WTC11 (cell line): ENCODE data around the gene RPN2. TPM values are rescaled to one million over a fixed set of nuclear protein-coding genes. Genes with fewer than 3 reads are reported as not detected.

ENCODE experiments used
- ATAC-seq: fragments of 200-7000 bp; cut with Tn5 transposase; 2 replicates; pipeline ENCODE4 v1.10.0; 2021; ENCODE audit warnings: mild to moderate bottlenecking, moderate library complexity
- CTCF ChIA-PET: fragments of 300-600 bp; sonication (Branson Sonifier 250); formaldehyde crosslinking; loops from one replicate; lab custom pipeline; 2021; ENCODE audit warnings: antibody characterized with exemption; lab: Charles Lee
- POLR2A ChIA-PET: fragments of 350-600 bp; sonication (Branson Sonifier 250); formaldehyde crosslinking; loops from one replicate; lab custom pipeline; 2021; ENCODE audit warnings: antibody characterized with exemption; lab: Charles Lee
- DNase-seq: peaks from one replicate; pipeline ENCODE4 v3.0.0; 2021; ENCODE audit warnings: low spot score
- H3K27ac Mint-ChIP-seq: 2 replicates; pipeline ENCODE4 v1.8.0; 2021; ENCODE audit warnings: mixed read lengths
- H3K27me3 Mint-ChIP-seq: 2 replicates; pipeline ENCODE4 v1.8.0; 2021; ENCODE audit warnings: low read depth, mild to moderate bottlenecking, moderate library complexity, mixed read lengths
- H3K36me3 Mint-ChIP-seq: 2 replicates; pipeline ENCODE4 v1.8.0; 2021; ENCODE audit warnings: mixed read lengths
- H3K4me1 Mint-ChIP-seq: 2 replicates; pipeline ENCODE4 v1.8.0; 2022; ENCODE audit warnings: mixed read lengths
- H3K4me3 Mint-ChIP-seq: 2 replicates; pipeline ENCODE4 v1.8.0; 2021; ENCODE audit warnings: mild to moderate bottlenecking, moderate library complexity, mixed read lengths
- H3K9me3 Mint-ChIP-seq: 2 replicates; pipeline ENCODE4 v1.8.0; 2021; ENCODE audit warnings: mixed read lengths
- AFF4 ChIP-seq: sonication (generic); formaldehyde crosslinking; IDR thresholded peaks from 2 replicates; pipeline ENCODE4 v1.8.1; 2023; ENCODE audit warnings: mild to moderate bottlenecking, missing genetic modification reagents, borderline replicate concordance
- ARID4B ChIP-seq: sonication (generic); formaldehyde crosslinking; IDR thresholded peaks from 2 replicates; pipeline ENCODE4 v1.8.0; 2023; ENCODE audit warnings: missing genetic modification reagents, mild to moderate bottlenecking, borderline replicate concordance
- ATF6 ChIP-seq: sonication (generic); formaldehyde crosslinking; IDR thresholded peaks from 2 replicates; pipeline ENCODE4 v1.8.1; 2023; ENCODE audit warnings: mild to moderate bottlenecking, missing genetic modification reagents
- CREB1 ChIP-seq: sonication (generic); formaldehyde crosslinking; IDR thresholded peaks from 2 replicates; pipeline ENCODE4 v1.8.0; 2023; ENCODE audit warnings: mild to moderate bottlenecking, missing genetic modification reagents
- E2F1 ChIP-seq: sonication (generic); formaldehyde crosslinking; IDR thresholded peaks from 2 replicates; pipeline ENCODE4 v1.8.0; 2022; ENCODE audit warnings: mild to moderate bottlenecking, missing genetic modification reagents
- E2F4 ChIP-seq: sonication (generic); formaldehyde crosslinking; IDR thresholded peaks from 2 replicates; pipeline ENCODE4 v1.8.1; 2022; ENCODE audit warnings: low read depth, mild to moderate bottlenecking, moderate library complexity, missing genetic modification reagents, borderline replicate concordance
- ELF4 ChIP-seq: sonication (generic); formaldehyde crosslinking; IDR thresholded peaks from 2 replicates; pipeline ENCODE4 v1.8.1; 2022; ENCODE audit warnings: low read depth, mild to moderate bottlenecking, moderate library complexity, missing genetic modification reagents
- FOXJ3 ChIP-seq: sonication (generic); formaldehyde crosslinking; IDR thresholded peaks from 2 replicates; pipeline ENCODE4 v1.9.0; 2021; ENCODE audit warnings: missing genetic modification reagents, mild to moderate bottlenecking, borderline replicate concordance
- FOXP1 ChIP-seq: sonication (generic); formaldehyde crosslinking; IDR thresholded peaks from 2 replicates; pipeline ENCODE4 v1.8.0; 2022; ENCODE audit warnings: missing genetic modification reagents, mild to moderate bottlenecking, moderate library complexity, borderline replicate concordance
- GABPB1 ChIP-seq: sonication (generic); formaldehyde crosslinking; IDR thresholded peaks from 2 replicates; pipeline ENCODE4 v1.8.1; 2023; ENCODE audit warnings: mild to moderate bottlenecking, missing genetic modification reagents
- MAX ChIP-seq: sonication (generic); formaldehyde crosslinking; IDR thresholded peaks from 2 replicates; pipeline ENCODE4 v1.8.0; 2022; ENCODE audit warnings: mild to moderate bottlenecking, missing genetic modification reagents
- SMAD3 ChIP-seq: sonication (generic); formaldehyde crosslinking; IDR thresholded peaks from 2 replicates; pipeline ENCODE4 v1.8.0; 2022; ENCODE audit warnings: missing genetic modification reagents, mild to moderate bottlenecking, borderline replicate concordance
- TEAD4 ChIP-seq: sonication (generic); formaldehyde crosslinking; IDR thresholded peaks from 2 replicates; pipeline ENCODE4 v1.8.0; 2022; ENCODE audit warnings: mild to moderate bottlenecking, missing genetic modification reagents
- USF2 ChIP-seq: sonication (generic); formaldehyde crosslinking; IDR thresholded peaks from 2 replicates; pipeline ENCODE4 v1.8.1; 2023; ENCODE audit warnings: mild to moderate bottlenecking, missing genetic modification reagents, moderate library complexity
- ZNF232 ChIP-seq: sonication (generic); formaldehyde crosslinking; IDR thresholded peaks from 2 replicates; pipeline ENCODE4 v1.8.0; 2022; ENCODE audit warnings: mild to moderate bottlenecking, missing genetic modification reagents
- ZNF317 ChIP-seq: sonication (generic); formaldehyde crosslinking; IDR thresholded peaks from 2 replicates; pipeline ENCODE4 v1.8.1; 2023; ENCODE audit warnings: low read depth, mild to moderate bottlenecking, moderate library complexity, missing genetic modification reagents, borderline replicate concordance
- total RNA-seq: library from RNA; stranded (reverse); gene quantifications from 3 replicates; pipeline ENCODE4 v1.2.3, GENCODE V29; 2021

The RPN2 gene
- total RNA-seq, 1 experiment from 2014 or later: 205 TPM

- TF ChIP-seq ARID4B (CRISPR knock-in tag): no peak
- TF ChIP-seq ATF6 (CRISPR knock-in tag): no peak
Measured at GRCh38 chr20:37209661-37210314, 30.7 kb downstream of the RPN2 start (continued).

- H3K36me3 Mint-ChIP-seq: peaks cover 54% of the 10 kb centered on the region
- CTCF ChIA-PET: no interaction called here
- H3K4me1 Mint-ChIP-seq: peaks cover 22% of the 10 kb centered on the region
- H3K27ac Mint-ChIP-seq: no peak overlapping the region
- no peak overlapping the region for H3K4me3 Mint-ChIP-seq
- DNase-seq: no peak
- POLR2A ChIA-PET: no interaction called here
- ATAC-seq: no peak
- H3K27me3 Mint-ChIP-seq: no peaks in the 10 kb centered on the region
- H3K9me3 Mint-ChIP-seq: no peaks in the 10 kb centered on the region
- no peak for TF ChIP-seq ATF6 (CRISPR knock-in tag)
- TF ChIP-seq USF2: no peak
- TF ChIP-seq SMAD3 (CRISPR knock-in tag): no peak
- TF ChIP-seq ELF4: no peak
- TF ChIP-seq E2F1 (CRISPR knock-in tag): no peak
- no peak for TF ChIP-seq MAX (CRISPR knock-in tag)
- no peak for TF ChIP-seq E2F4
- no peak for TF ChIP-seq ZNF232 (CRISPR knock-in tag)
- TF ChIP-seq CREB1 (CRISPR knock-in tag): no peak
- no peak for TF ChIP-seq GABPB1
- no peak for TF ChIP-seq AFF4 (CRISPR knock-in tag)
- TF ChIP-seq ZNF317: no peak
- no peak for TF ChIP-seq FOXP1 (CRISPR knock-in tag)
- TF ChIP-seq FOXJ3: no peak
- TF ChIP-seq TEAD4 (CRISPR knock-in tag): no peak
Measured at GRCh38 chr20:37218441-37218840, 39.3 kb downstream of the RPN2 start.
